ENCODE measurements around the gene MBD4. TPM values are rescaled to one million over a fixed set of nuclear protein-coding genes. Genes with fewer than 3 reads are reported as not detected.

MBD4 gene
- total and polyA plus RNA-seq, 2 of the 4 experiments (the other 2 are of a cell fraction): 13.8 to 15.0 TPM

DNA sequence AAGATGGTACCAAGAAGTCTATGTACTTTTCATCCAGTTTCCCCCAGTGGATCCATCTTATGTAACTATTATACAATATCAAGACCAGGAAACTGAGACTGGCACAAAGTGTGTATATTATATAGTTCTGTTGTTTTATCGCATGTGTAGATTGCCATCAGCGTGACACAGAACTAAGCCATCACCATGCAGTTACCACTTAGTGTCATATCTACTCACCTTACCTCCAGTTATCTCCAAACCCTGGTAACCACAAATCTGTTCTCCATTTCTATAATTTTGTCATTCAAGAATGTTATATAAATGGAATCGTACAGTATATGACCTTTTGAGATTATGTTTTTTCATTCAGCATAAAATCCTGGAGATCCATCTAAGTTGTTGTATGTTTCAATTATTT is 23.3 kb upstream of the MBD4 start:
- H2BK5ac ChIP-seq (ENCODE audit: low read depth, low read length, poor library complexity, severe bottlenecking): no peak overlapping the region
- H2AK5ac ChIP-seq (ENCODE audit: low read depth, low read length): no peak overlapping the region
- peaks cover 21% of the 10 kb centered on the region for H3K9me1 ChIP-seq (ENCODE audit: insufficient read depth, low read length)
- peaks cover 11% of the 10 kb centered on the region for H3K4me1 ChIP-seq (ENCODE audit: control insufficient read depth, insufficient read depth, low read length)
- ATAC-seq (ENCODE audit: low read depth): no peak
- ChIA-PET POLR2A (ENCODE audit: unreplicated experiment) (no interaction called here), CTCF (no interaction called here)
- peaks cover 4% of the 10 kb centered on the region for H3K36me3 ChIP-seq (ENCODE audit: control insufficient read depth, insufficient read depth, low read length)
- no peak overlapping the region for H3K9ac ChIP-seq (ENCODE audit: low read depth, low read length)
- H2AK9ac ChIP-seq (replicated peaks; ENCODE audit: low read depth, low read length, poor library complexity): no peak overlapping the region
- H3K23ac ChIP-seq (ENCODE audit: low read depth, low read length): no peak overlapping the region
- no peak overlapping the region for H4K91ac ChIP-seq (ENCODE audit: insufficient read depth, low read depth, low read length)
- WGBS, 2 experiments (ENCODE audit: extremely low coverage in 2 of 2, insufficient read length in 1 of 2): no CpG with 5 or more reads among the region's 3 CpGs
- H4K20me1 ChIP-seq (ENCODE audit: insufficient read depth, low read length): 0 out of 2 replicates have a peak, but pooled peaks cover 5% of the 10 kb centered on the region
- no peak overlapping the region for H2BK15ac ChIP-seq (ENCODE audit: low read depth, low read length)
- BruUV-seq (replicated peaks): no TSS peak
- H3K79me1 ChIP-seq (ENCODE audit: low read depth in 1 of 2, low read length in 2 of 2): peaks cover 5 to 17% of the 10 kb centered on the region in 2 experiments; a peak in 1 of 4 replicates
- no peak overlapping the region for H2AFZ ChIP-seq (replicated peaks; ENCODE audit: low read length, poor library complexity)
- in situ Hi-C loops (cut with MboI; ENCODE audit: low sequenced_read_pairs): no loop called here
- dilution Hi-C loops (cut with HindIII; ENCODE audit: low sequenced_read_pairs, unreplicated experiment): no loop called here
- no peak overlapping the region for H3K56ac ChIP-seq (ENCODE audit: extremely low read depth, insufficient read depth, low read length)
- H3K4ac ChIP-seq (ENCODE audit: low read depth, low read length): no peak overlapping the region
- no peak overlapping the region for H2BK120ac ChIP-seq (ENCODE audit: low read depth, low read length)
- TF ChIP-seq MAFK (IDR thresholded peaks at IDR 0.05; ENCODE audit: low read depth, low read length): no peak
- H3K27ac ChIP-seq (ENCODE audit: insufficient read depth, low read length): no peak overlapping the region
- no peak overlapping the region for H4K8ac ChIP-seq (ENCODE audit: low read depth in 2 of 2, low read length in 2 of 2)
- no peak for DNase-seq
- H3K14ac ChIP-seq (replicated peaks; ENCODE audit: low read depth, low read length): no peak overlapping the region
- no peak overlapping the region for H3K4me2 ChIP-seq (ENCODE audit: low read depth, low read length)
- no peak overlapping the region for H4K5ac ChIP-seq (ENCODE audit: low read depth, low read length)
- H3K27me3 ChIP-seq (ENCODE audit: control insufficient read depth, insufficient read depth, low read length): no peaks in the 10 kb centered on the region
- H3K9me3 ChIP-seq (ENCODE audit: control insufficient read depth, insufficient read depth, low read length): no peaks in the 10 kb centered on the region
- intact Hi-C loops (cut with micrococcal nuclease): no loop called here
- no peak overlapping the region for H3K18ac ChIP-seq (ENCODE audit: low read depth, low read length)
- H2BK20ac ChIP-seq (ENCODE audit: low read depth, low read length): no peak overlapping the region
- no peak overlapping the region for H3K4me3 ChIP-seq (ENCODE audit: insufficient read depth, low read depth, low read length)

Measured in IMR-90 (cell line).